CD14-positive monocyte (primary cell): ENCODE results near the gene SRMS. TPM values are rescaled to one million over a fixed set of nuclear protein-coding genes. Genes with fewer than 3 reads are reported as not detected.
"Not testable (repeated sequence)": the region's sequence is repeated elsewhere in the genome, so short reads cannot be mapped to it uniquely, and the experiment has no call there.

Source experiments
- DNase-seq, 3 donors: peaks; one replicate each; pipeline ENCODE4 v3.0.0-alpha.2; 2011 to 2022
- H2AFZ ChIP-seq: 2 replicates; pipeline ENCODE4 v1.6.0; 2012; ENCODE audit warnings: mild to moderate bottlenecking, low read depth, low read length, inconsistent platforms; ENCODE audit not compliant: insufficient read depth, poor library complexity, severe bottlenecking
- H3K27ac ChIP-seq, 2 donors: 1 replicate in 1 of 2; 2 replicates in 1 of 2; pipeline ENCODE4 v1.5.1; 2012 to 2013; ENCODE audit warnings: low read length in 2 of 2, control low read depth in 1 of 2, inconsistent platforms in 1 of 2, low read depth in 1 of 2, mild to moderate bottlenecking in 1 of 2
- H3K27me3 ChIP-seq, 2 donors: one replicate each; pipeline versions ENCODE4 v1.6.0 to v1.6.1; 2011 to 2013; ENCODE audit warnings: low read length in 2 of 2; ENCODE audit not compliant: control insufficient read depth in 2 of 2, insufficient read depth in 2 of 2
- H3K36me3 ChIP-seq, 2 donors: replicated peaks in 1 of 2; 1 replicate in 1 of 2; 2 replicates in 1 of 2; pipeline versions ENCODE4 v1.5.1 to v1.6.1; 2012 to 2013; ENCODE audit warnings: low read length in 2 of 2, control low read depth in 1 of 2, inconsistent platforms in 1 of 2, mild to moderate bottlenecking in 1 of 2; ENCODE audit not compliant: insufficient read depth in 2 of 2, control insufficient read depth in 1 of 2
- H3K4me1 ChIP-seq, 2 donors: 1 replicate in 1 of 2; 2 replicates in 1 of 2; pipeline versions ENCODE4 v1.5.1 to v1.6.1; 2012 to 2013; ENCODE audit warnings: low read length in 2 of 2, control low read depth in 1 of 2, inconsistent platforms in 1 of 2, mild to moderate bottlenecking in 1 of 2, moderate library complexity in 1 of 2; ENCODE audit not compliant: insufficient read depth in 2 of 2, control insufficient read depth in 1 of 2
- H3K4me2 ChIP-seq: replicated peaks from 2 replicates; pipeline ENCODE3; 2012; ENCODE audit warnings: low read length, moderate library complexity, mild to moderate bottlenecking; ENCODE audit not compliant: poor library complexity, severe bottlenecking; ENCODE audit errors: extremely low read depth
- H3K4me3 ChIP-seq, 3 experiments: fragments of 200-600 bp in 1 of 3; sonication (generic) in 1 of 3; replicated peaks in 1 of 3; 1 replicate in 2 of 3; 2 replicates in 1 of 3; pipeline ENCODE4 v1.5.1; 2011 to 2013; ENCODE audit warnings: low read length in 3 of 3, mild to moderate bottlenecking in 3 of 3, control low read depth in 2 of 3, low read depth in 2 of 3, inconsistent platforms in 1 of 3, moderate library complexity in 1 of 3
- H3K79me2 ChIP-seq: 2 replicates; pipeline ENCODE4 v1.6.0; 2012; ENCODE audit warnings: mild to moderate bottlenecking, control low read depth, inconsistent platforms, low read length, moderate library complexity; ENCODE audit not compliant: insufficient read depth
- H3K9ac ChIP-seq: 2 replicates; pipeline ENCODE4 v1.6.0; 2017; ENCODE audit warnings: low read length, mild to moderate bottlenecking; ENCODE audit not compliant: insufficient read depth, poor library complexity, severe bottlenecking
- H3K9me3 ChIP-seq, 2 donors: replicated peaks in 1 of 2; 1 replicate in 1 of 2; 2 replicates in 1 of 2; pipeline versions ENCODE4 v1.5.1 to v1.6.1; 2012 to 2013; ENCODE audit warnings: low read length in 2 of 2, control low read depth in 1 of 2; ENCODE audit not compliant: control insufficient read depth in 1 of 2, insufficient read depth in 1 of 2
- H4K20me1 ChIP-seq: 2 replicates; pipeline ENCODE4 v1.6.0; 2012; ENCODE audit warnings: mild to moderate bottlenecking, low read length, control low read depth, moderate library complexity; ENCODE audit not compliant: insufficient read depth
- H3K27ac Mint-ChIP-seq, 7 donors: one replicate each; pipeline ENCODE4 v1.8.0; 2020; ENCODE audit warnings: mild to moderate bottlenecking in 7 of 7, mixed read lengths in 7 of 7, moderate library complexity in 6 of 7, inconsistent platforms in 2 of 7
- H3K27me3 Mint-ChIP-seq, 3 donors: one replicate each; pipeline ENCODE4 v1.8.0; 2021 to 2022; ENCODE audit warnings: low read depth in 3 of 3, mild to moderate bottlenecking in 3 of 3, mixed read lengths in 3 of 3, moderate library complexity in 3 of 3, inconsistent platforms in 1 of 3
- H3K36me3 Mint-ChIP-seq, 2 donors: one replicate each; pipeline ENCODE4 v1.8.0; 2020; ENCODE audit warnings: mixed read lengths in 2 of 2, inconsistent platforms in 1 of 2, mild to moderate bottlenecking in 1 of 2
- H3K4me1 Mint-ChIP-seq: one replicate; pipeline ENCODE4 v1.8.0; 2020; ENCODE audit warnings: mild to moderate bottlenecking, mixed read lengths
- H3K4me3 Mint-ChIP-seq, 2 donors: one replicate each; pipeline ENCODE4 v1.8.0; 2020; ENCODE audit warnings: mild to moderate bottlenecking in 2 of 2, mixed read lengths in 2 of 2, moderate library complexity in 1 of 2
- H3K9me3 Mint-ChIP-seq, 7 donors: one replicate each; pipeline ENCODE4 v1.8.0; 2020 to 2022; ENCODE audit warnings: mixed read lengths in 7 of 7, mild to moderate bottlenecking in 6 of 7, moderate library complexity in 6 of 7, inconsistent platforms in 2 of 7
- WGBS: methylation state at CpG from one replicate; pipeline ENCODE4 v1.1.5; 2013; ENCODE audit warnings: missing lambda C conversion rate; ENCODE audit not compliant: insufficient coverage; 5-methylcytosine and 5-hydroxymethylcytosine counted together
- intact Hi-C, 2 donors: fragments of 100-400 bp; cut with micrococcal nuclease; formaldehyde crosslinking; loops; one replicate each; pipeline versions ENCODE4 v1.15.0 to v1.15.1; 2023
- polyA plus RNA-seq, 3 donors: library from polyadenylated mRNA; depleted of rRNA in 1 of 3; unstranded in 2 of 3; stranded (reverse) in 1 of 3; fragments of 300-500 nt in 2 of 3; fragments of >200 nt in 1 of 3; fragmentation: Illumina TruSeq in 2 of 3; gene quantifications; 1 replicate in 2 of 3; 2 replicates in 1 of 3; pipeline ENCODE4 v1.2.3, GENCODE V29; 2012 to 2021
- TF ChIP-seq, protein P1 (sequence below): fragments of 200-600 bp; IDR thresholded peaks from one replicate; pipeline ENCODE4 v1.8.0; 2022; ENCODE audit warnings: antibody characterized with exemption, mild to moderate bottlenecking

The SRMS gene
- polyA plus RNA-seq, 3 donors = not detected

DNA sequence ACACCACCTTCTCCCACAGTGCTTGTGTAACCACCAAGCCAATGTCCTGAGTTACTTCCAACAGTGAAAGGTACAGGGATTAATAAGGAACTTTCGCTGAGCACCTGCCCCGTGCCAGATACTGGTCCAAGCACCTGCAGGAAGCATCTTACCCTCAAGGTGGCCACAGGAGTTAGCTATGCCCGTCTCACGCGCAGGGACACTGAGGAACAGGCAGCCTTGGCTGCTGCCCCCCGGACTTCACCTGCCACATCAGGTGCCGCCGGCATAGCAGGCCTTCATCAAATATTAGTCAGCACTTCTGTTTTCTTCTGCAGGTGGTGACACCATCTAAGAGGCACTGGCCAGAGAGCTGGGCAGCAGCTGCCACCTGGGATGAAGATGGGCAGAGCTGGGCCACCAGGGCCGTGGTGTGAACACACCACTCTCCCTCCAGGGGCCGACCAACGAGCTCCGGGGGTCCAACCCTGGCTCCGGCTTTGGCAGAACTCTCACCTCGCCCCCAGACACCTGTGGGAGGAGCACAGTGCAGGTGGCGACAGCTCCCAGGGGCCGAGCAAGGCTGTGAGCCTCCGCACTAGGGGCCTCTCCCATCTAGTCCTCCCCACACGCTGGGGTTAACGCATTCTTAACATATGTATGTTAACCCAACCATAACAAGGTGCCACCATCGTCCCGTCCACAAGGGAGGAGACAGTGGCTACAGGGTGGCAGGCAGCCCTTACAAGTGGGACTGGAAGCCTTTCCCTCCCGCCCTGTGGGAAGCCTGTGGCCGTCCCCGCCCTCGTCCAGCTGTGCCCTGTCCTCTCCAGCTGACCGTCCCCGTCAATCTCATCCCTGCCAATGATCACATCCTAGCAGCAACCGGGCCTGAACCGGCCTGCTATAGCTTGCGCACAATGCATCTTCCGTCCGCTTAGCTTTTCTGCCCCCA is 29.9 kb downstream of the SRMS start:
- H3K27me3 ChIP-seq = peaks cover 0 to 23% of the 10 kb centered on the region in 2 donors
- Mint-ChIP-seq H3K27me3 (peaks cover 28 to 55% (median 35%) of the 10 kb centered on the region in 3 donors), H3K36me3 (peaks cover 6 to 7% of the 10 kb centered on the region in 2 donors), H3K4me3 (peak overlapping the region in 1 of 2 donors; percentile 43), H3K4me1 (peaks cover 14% of the 10 kb centered on the region), H3K27ac (no peak overlapping the region), H3K9me3 (peaks cover 8 to 30% (median 24%) of the 10 kb centered on the region in 7 donors)
- no peak overlapping the region for H3K27ac ChIP-seq
- 92% methylated on average over 28 of the region's 32 CpGs for WGBS
- peaks cover 7% of the 10 kb centered on the region for H3K79me2 ChIP-seq
- no peak overlapping the region for H3K4me3 ChIP-seq
- peaks cover 12% of the 10 kb centered on the region for H4K20me1 ChIP-seq
- no peak overlapping the region for H3K9ac ChIP-seq
- H3K36me3 ChIP-seq = no peaks in the 10 kb centered on the region
- no peak overlapping the region for H3K4me2 ChIP-seq
- TF ChIP-seq, protein P1, sequence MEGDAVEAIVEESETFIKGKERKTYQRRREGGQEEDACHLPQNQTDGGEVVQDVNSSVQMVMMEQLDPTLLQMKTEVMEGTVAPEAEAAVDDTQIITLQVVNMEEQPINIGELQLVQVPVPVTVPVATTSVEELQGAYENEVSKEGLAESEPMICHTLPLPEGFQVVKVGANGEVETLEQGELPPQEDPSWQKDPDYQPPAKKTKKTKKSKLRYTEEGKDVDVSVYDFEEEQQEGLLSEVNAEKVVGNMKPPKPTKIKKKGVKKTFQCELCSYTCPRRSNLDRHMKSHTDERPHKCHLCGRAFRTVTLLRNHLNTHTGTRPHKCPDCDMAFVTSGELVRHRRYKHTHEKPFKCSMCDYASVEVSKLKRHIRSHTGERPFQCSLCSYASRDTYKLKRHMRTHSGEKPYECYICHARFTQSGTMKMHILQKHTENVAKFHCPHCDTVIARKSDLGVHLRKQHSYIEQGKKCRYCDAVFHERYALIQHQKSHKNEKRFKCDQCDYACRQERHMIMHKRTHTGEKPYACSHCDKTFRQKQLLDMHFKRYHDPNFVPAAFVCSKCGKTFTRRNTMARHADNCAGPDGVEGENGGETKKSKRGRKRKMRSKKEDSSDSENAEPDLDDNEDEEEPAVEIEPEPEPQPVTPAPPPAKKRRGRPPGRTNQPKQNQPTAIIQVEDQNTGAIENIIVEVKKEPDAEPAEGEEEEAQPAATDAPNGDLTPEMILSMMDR = no peak
- DNase-seq = no peak
- no peak overlapping the region for H2AFZ ChIP-seq
- peaks cover 16 to 25% of the 10 kb centered on the region in 2 donors for H3K4me1 ChIP-seq
- H3K9me3 ChIP-seq = peaks cover 7 to 12% of the 10 kb centered on the region in 2 donors
- intact Hi-C loops = no loop called here

DNA sequence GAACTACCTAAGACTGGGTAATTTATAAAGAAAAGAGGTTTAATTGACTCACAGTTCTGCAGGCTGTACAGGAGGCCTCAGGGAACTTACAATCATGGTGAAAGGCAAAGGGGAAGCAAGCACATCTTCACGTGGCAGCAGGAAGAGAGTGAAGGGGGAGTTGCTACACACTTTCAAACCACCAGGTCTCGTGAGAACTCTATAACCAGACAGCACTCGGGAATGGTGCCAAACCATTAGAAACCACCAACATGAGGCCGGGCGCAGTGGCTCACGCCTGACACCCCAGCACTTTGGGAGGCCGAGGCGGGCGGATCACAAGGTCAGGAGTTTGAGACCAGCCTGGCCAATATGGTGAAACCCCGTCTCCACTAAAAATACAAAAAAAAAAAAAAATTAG is 33.0 kb downstream of the SRMS start:
- intact Hi-C loops, H3K4me3 ChIP-seq, H3K36me3 Mint-ChIP-seq, H3K27ac ChIP-seq, H2AFZ ChIP-seq, H3K9ac ChIP-seq, H3K4me1 ChIP-seq, H3K36me3 ChIP-seq, H4K20me1 ChIP-seq, H3K79me2 ChIP-seq, H3K4me1 Mint-ChIP-seq, H3K4me2 ChIP-seq, H3K27ac Mint-ChIP-seq: not testable (repeated sequence)
- Mint-ChIP-seq H3K4me3 (peak overlapping the region in 1 of 2 donors; percentile 53), H3K27me3 (peaks cover 39 to 76% (median 44%) of the 10 kb centered on the region in 3 donors), H3K9me3 (peaks cover 6 to 28% (median 22%) of the 10 kb centered on the region in 7 donors)
- H3K9me3 ChIP-seq = peaks cover 7 to 12% of the 10 kb centered on the region in 2 donors
- H3K27me3 ChIP-seq = peaks cover 0 to 22% of the 10 kb centered on the region in 2 donors
- WGBS = no CpG with 5 or more reads among the region's 10 CpGs
- DNase-seq = peak in 2 of 3 donors; percentile 23 to 47
